ENCODE data around the gene SDR42E2.
"Not testable (repeated sequence)": the region's sequence is repeated elsewhere in the genome, so short reads cannot be mapped to it uniquely, and the experiment has no call there.

SDR42E2 gene

DNA sequence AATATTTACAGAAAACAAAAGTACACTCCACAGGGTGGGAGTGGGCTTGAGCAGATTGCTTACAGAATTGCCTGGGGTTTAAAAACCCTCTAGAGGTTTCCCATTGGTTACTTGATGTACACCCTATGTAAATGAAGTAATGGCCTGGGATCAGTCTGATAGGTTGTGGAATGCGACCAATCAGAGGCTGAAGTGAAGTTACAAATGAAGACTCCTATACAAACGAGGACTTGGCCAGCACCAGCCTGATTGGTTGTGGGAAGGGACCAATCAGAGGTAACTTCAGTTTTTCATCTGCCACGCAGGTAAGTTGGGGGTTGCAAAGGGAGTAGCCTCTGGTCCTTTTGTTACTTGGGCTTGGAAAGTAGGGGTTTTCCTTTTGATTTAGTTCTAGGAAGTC is 52.6 kb downstream of the SDR42E2 start:
- Histone ChIP-seq H3K4me1 (ENCODE audit: control insufficient read depth, insufficient read depth, low read length, poor library complexity, severe bottlenecking) (peaks cover 4% of the 10 kb centered on the region), H3K9me3 (ENCODE audit: control insufficient read depth, low read length) (peaks cover 6% of the 10 kb centered on the region), H3K4me3 (ENCODE audit: extremely low read depth, insufficient read depth, low read length, poor library complexity, severe bottlenecking) (no peak overlapping the region), H3K36me3 (ENCODE audit: control insufficient read depth, insufficient read depth, low read length) (peaks cover 11% of the 10 kb centered on the region), H3K27ac (ENCODE audit: low read depth, low read length, severe bottlenecking) (no peak overlapping the region)
- WGBS, 2 experiments (ENCODE audit: insufficient coverage in 2 of 2) = 85 to 97% methylated on average over 2 to 3 of the region's 3 CpGs

GRCh38 chr16:22216191-22216831 is 54.0 kb downstream of the SDR42E2 start:
- H3K27ac ChIP-seq (ENCODE audit: low read depth, low read length, severe bottlenecking) = no peak overlapping the region
- peaks cover 3% of the 10 kb centered on the region for H3K36me3 ChIP-seq (ENCODE audit: control insufficient read depth, insufficient read depth, low read length)
- H3K4me1 ChIP-seq (ENCODE audit: control insufficient read depth, insufficient read depth, low read length, poor library complexity, severe bottlenecking) = peaks cover 4% of the 10 kb centered on the region
- WGBS, 2 experiments (ENCODE audit: insufficient coverage in 2 of 2) = 90 to 92% methylated on average over 5 to 6 of the region's 9 CpGs
- H3K9me3 ChIP-seq (ENCODE audit: control insufficient read depth, low read length) = no peaks in the 10 kb centered on the region
- H3K4me3 ChIP-seq (ENCODE audit: extremely low read depth, insufficient read depth, low read length, poor library complexity, severe bottlenecking) = no peak overlapping the region

DNA sequence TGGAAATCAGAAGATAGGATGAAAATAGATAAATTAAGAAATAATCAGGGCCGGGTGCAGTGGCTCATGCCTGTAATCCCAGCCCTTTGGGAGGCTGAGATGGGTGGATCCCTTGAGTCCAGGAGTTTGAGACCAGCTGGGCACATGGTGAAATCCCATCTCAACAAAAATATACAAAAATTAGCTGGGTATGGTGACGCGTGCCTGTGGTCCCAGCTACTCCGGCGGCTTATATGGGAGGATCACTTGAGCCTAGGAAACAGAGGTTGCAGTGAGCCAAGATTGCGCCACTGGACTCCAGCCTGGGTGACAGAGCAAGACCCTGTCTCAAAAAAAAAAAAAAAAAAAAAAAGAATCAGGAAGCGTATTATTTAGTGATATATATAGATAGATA is 54.5 kb downstream of the SDR42E2 start:
- WGBS, 2 experiments (ENCODE audit: insufficient coverage in 2 of 2) = 71 to 90% methylated on average over 2 to 4 of the region's 7 CpGs
- not testable (repeated sequence) for H3K36me3 ChIP-seq (ENCODE audit: control insufficient read depth, insufficient read depth, low read length); H3K9me3 ChIP-seq (ENCODE audit: control insufficient read depth, low read length); H3K4me1 ChIP-seq (ENCODE audit: control insufficient read depth, insufficient read depth, low read length, poor library complexity, severe bottlenecking); H3K27ac ChIP-seq (ENCODE audit: low read depth, low read length, severe bottlenecking); H3K4me3 ChIP-seq (ENCODE audit: extremely low read depth, insufficient read depth, low read length, poor library complexity, severe bottlenecking)

DNA sequence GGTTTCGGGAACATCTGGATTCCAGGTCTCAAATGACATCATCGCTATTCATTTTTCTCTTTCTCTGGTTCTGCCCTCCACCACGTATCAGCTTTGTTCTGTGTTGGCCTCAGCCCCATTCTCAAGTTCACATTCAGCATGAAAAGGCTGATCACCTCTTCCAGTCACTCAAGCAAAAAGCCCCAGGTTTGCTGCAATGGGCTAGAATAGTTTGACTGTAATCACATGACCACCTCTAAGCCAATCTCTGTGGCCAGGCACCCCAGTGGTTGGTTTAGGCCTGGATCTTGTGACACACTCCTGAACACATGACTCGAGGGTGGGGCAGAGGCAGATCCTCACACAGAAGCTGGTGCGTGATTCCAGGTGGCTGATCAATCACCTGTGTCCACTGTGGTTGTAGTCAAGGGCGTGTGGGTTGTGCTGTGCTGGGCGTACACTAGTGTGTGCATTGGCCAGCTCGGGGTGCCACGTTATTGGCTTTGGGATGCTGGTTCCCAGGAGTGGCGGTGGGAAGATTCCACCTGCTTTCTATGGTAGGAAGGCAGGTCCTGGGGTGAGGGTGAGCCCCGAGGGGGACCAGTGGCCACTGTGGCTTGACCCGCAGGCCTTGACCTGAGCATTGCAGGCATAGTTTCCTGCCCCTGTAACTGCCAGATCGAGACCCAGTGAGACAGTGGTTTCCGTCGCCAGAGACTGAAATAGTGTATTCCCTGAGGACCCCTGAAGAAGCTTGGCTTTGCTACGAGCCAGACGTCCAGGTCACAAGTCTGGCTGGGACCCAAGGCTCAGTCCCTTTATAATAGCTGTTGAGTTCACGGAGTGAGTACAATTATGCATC is 55.8 kb downstream of the SDR42E2 start:
- no peak overlapping the region for H3K27ac ChIP-seq (ENCODE audit: low read depth, low read length, severe bottlenecking)
- no peaks in the 10 kb centered on the region for H3K9me3 ChIP-seq (ENCODE audit: control insufficient read depth, low read length)
- H3K4me1 ChIP-seq (ENCODE audit: control insufficient read depth, insufficient read depth, low read length, poor library complexity, severe bottlenecking) = peaks cover 4% of the 10 kb centered on the region
- no peak overlapping the region for H3K4me3 ChIP-seq (ENCODE audit: extremely low read depth, insufficient read depth, low read length, poor library complexity, severe bottlenecking)
- 93 to 94% methylated on average over 14 to 18 of the region's 18 CpGs for WGBS, 2 experiments (ENCODE audit: insufficient coverage in 2 of 2)
- peaks cover 3% of the 10 kb centered on the region for H3K36me3 ChIP-seq (ENCODE audit: control insufficient read depth, insufficient read depth, low read length)

DNA sequence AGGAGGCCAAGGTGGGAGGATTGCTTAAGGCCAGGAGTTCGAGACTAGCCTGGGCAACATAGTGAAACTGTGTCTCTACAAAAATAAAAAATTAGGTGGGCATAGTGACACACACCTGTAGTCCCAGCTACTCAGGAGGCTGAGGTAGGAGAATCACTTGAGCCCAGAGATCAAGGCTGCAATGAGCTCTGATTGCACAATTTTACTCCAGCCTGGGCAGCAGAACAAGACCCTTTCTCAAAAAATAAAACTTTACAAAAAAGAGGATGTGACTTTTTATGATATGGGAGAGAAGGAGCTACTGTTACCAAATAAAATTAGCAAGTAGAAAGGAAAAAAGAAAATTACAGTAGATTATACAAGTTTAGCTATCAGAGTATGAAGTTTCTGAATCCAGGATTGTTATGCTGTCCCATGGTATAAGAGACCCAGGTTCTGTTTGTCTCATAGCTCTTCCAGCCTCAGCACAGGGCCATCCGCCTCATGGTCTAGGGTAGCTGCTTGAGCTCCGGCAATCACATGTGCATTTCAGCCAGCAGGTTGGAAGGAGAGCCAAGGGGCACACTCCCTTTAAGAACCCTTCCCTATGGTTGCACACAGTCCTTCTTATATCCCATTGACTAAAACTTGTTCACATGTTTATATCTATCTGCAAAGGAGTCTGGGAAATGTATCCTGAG is 57.2 kb downstream of the SDR42E2 start:
- Histone ChIP-seq H3K9me3 (ENCODE audit: control insufficient read depth, low read length) (no peaks in the 10 kb centered on the region), H3K36me3 (ENCODE audit: control insufficient read depth, insufficient read depth, low read length) (peaks cover 3% of the 10 kb centered on the region), H3K4me1 (ENCODE audit: control insufficient read depth, insufficient read depth, low read length, poor library complexity, severe bottlenecking) (peaks cover 4% of the 10 kb centered on the region), H3K4me3 (ENCODE audit: extremely low read depth, insufficient read depth, low read length, poor library complexity, severe bottlenecking) (no peak overlapping the region), H3K27ac (ENCODE audit: low read depth, low read length, severe bottlenecking) (no peak overlapping the region)
- WGBS, 2 experiments (ENCODE audit: insufficient coverage in 2 of 2) = 81 to 87% methylated on average over 3 of the region's 3 CpGs

DNA sequence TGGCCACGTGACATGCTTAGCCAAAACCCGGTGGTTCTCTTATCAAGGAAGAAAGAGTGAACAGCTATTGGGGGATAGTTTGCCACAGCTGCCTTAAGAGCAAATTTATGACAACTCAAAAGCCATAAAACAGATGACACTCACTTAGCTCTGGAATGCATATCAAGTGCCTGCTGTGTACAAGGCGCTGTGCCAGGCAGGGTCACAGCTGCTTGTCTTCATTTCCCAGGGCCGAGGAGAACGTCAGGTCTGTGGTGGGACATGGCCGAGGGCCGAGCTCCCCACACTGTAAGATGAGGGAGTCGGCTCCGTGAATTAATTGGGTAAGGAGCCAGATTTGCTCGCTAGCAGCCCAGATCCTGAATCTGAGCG is 57.7 kb downstream of the SDR42E2 start:
- Histone ChIP-seq H3K4me3 (ENCODE audit: extremely low read depth, insufficient read depth, low read length, poor library complexity, severe bottlenecking) (no peak overlapping the region), H3K27ac (ENCODE audit: low read depth, low read length, severe bottlenecking) (no peak overlapping the region), H3K4me1 (ENCODE audit: control insufficient read depth, insufficient read depth, low read length, poor library complexity, severe bottlenecking) (peaks cover 4% of the 10 kb centered on the region), H3K36me3 (ENCODE audit: control insufficient read depth, insufficient read depth, low read length) (peaks cover 3% of the 10 kb centered on the region), H3K9me3 (ENCODE audit: control insufficient read depth, low read length) (no peaks in the 10 kb centered on the region)
- WGBS, 2 experiments (ENCODE audit: insufficient coverage in 2 of 2) = 94 to 95% methylated on average over 7 to 9 of the region's 11 CpGs

GRCh38 chr16:22220714-22221113 is 58.4 kb downstream of the SDR42E2 start:
- Histone ChIP-seq H3K4me1 (ENCODE audit: control insufficient read depth, insufficient read depth, low read length, poor library complexity, severe bottlenecking) (peaks cover 4% of the 10 kb centered on the region), H3K9me3 (ENCODE audit: control insufficient read depth, low read length) (no peaks in the 10 kb centered on the region), H3K36me3 (ENCODE audit: control insufficient read depth, insufficient read depth, low read length) (peaks cover 3% of the 10 kb centered on the region), H3K4me3 (ENCODE audit: extremely low read depth, insufficient read depth, low read length, poor library complexity, severe bottlenecking) (no peak overlapping the region), H3K27ac (ENCODE audit: low read depth, low read length, severe bottlenecking) (no peak overlapping the region)
- 93 to 95% methylated on average over 7 to 9 of the region's 9 CpGs for WGBS, 2 experiments (ENCODE audit: insufficient coverage in 2 of 2)

DNA sequence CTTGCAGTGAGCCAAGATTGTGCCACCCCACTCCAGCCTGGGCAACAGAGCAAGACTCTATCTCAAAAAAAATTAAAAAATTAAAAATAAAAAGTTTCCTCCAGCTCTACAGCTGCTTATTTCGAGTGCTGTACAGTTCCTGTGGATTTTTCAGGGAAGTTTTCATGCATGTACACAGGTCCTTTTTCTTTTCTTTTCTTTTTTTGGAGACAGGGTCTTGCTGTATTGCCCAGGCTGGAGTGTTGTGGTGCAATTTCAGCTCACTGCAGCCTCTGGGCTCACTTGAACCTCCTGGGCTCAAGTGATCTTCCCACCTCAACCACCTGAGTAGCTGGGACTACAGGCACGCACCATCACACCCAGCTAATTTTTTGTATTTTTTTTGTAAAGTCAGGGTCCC is 59.7 kb downstream of the SDR42E2 start:
- 92% methylated on average over 2 of the region's 2 CpGs; no CpG with 5 or more reads in 1 of the 2 experiments for WGBS, 2 experiments (ENCODE audit: insufficient coverage in 2 of 2)
- no peak overlapping the region for H3K27ac ChIP-seq (ENCODE audit: low read depth, low read length, severe bottlenecking)
- H3K4me3 ChIP-seq (ENCODE audit: extremely low read depth, insufficient read depth, low read length, poor library complexity, severe bottlenecking) = no peak overlapping the region
- H3K4me1 ChIP-seq (ENCODE audit: control insufficient read depth, insufficient read depth, low read length, poor library complexity, severe bottlenecking) = no peaks in the 10 kb centered on the region
- H3K36me3 ChIP-seq (ENCODE audit: control insufficient read depth, insufficient read depth, low read length) = peaks cover 3% of the 10 kb centered on the region
- no peaks in the 10 kb centered on the region for H3K9me3 ChIP-seq (ENCODE audit: control insufficient read depth, low read length)

DNA sequence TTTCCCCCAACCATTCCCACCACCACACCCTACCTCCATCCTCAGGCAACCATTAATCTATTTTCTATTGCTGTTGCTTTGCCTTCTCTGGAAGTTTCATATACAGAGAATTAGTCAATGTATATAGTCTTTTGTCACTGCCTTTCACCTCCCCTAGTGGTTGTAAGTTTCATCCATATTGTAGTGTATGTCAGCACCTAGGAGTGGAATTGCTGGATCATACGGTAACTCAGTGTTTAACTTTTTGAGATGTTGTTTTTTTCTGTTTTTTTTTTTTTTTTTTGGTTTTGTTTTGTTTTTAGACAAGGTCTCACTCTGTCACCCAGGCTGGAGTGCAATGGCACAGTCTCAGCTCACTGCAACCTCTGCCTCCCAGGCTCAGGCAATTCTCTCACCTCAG is 60.7 kb downstream of the SDR42E2 start:
- WGBS, 2 experiments (ENCODE audit: insufficient coverage in 2 of 2) = no CpG with 5 or more reads among the region's 1 CpG
- Histone ChIP-seq H3K4me1 (ENCODE audit: control insufficient read depth, insufficient read depth, low read length, poor library complexity, severe bottlenecking) (no peaks in the 10 kb centered on the region), H3K27ac (ENCODE audit: low read depth, low read length, severe bottlenecking) (no peak overlapping the region), H3K4me3 (ENCODE audit: extremely low read depth, insufficient read depth, low read length, poor library complexity, severe bottlenecking) (no peak overlapping the region), H3K9me3 (ENCODE audit: control insufficient read depth, low read length) (no peaks in the 10 kb centered on the region), H3K36me3 (ENCODE audit: control insufficient read depth, insufficient read depth, low read length) (peaks cover 3% of the 10 kb centered on the region)

GRCh38 chr16:22225060-22225459 is 62.8 kb downstream of the SDR42E2 start:
- peaks cover 3% of the 10 kb centered on the region for H3K4me1 ChIP-seq (ENCODE audit: control insufficient read depth, insufficient read depth, low read length, poor library complexity, severe bottlenecking)
- no peak overlapping the region for H3K27ac ChIP-seq (ENCODE audit: low read depth, low read length, severe bottlenecking)
- WGBS, 2 experiments (ENCODE audit: insufficient coverage in 2 of 2) = 70 to 75% methylated on average over 6 to 7 of the region's 7 CpGs
- no peak overlapping the region for H3K4me3 ChIP-seq (ENCODE audit: extremely low read depth, insufficient read depth, low read length, poor library complexity, severe bottlenecking)
- H3K36me3 ChIP-seq (ENCODE audit: control insufficient read depth, insufficient read depth, low read length) = peaks cover 4% of the 10 kb centered on the region
- H3K9me3 ChIP-seq (ENCODE audit: control insufficient read depth, low read length) = no peaks in the 10 kb centered on the region
